AG04449 (cell line): ENCODE measurements around the gene MX1.

ENCODE experiments used
- CTCF ChIA-PET: fragments of 350-600 bp; formaldehyde crosslinking; extraction: SDS; loops from one replicate; lab custom pipeline; 2021; ENCODE audit warnings: antibody characterized with exemption; lab: Yijun Ruan, JAX
- POLR2A ChIA-PET: fragments of 400-600, 350-600 bp; formaldehyde crosslinking; extraction: SDS; loops from one replicate; lab custom pipeline; 2020; ENCODE audit warnings: antibody characterized with exemption, inconsistent platforms; lab: Yijun Ruan, JAX
- DNase-seq: peaks from one replicate; pipeline ENCODE4 v3.0.0-alpha.2; 2010; ENCODE audit warnings: low read depth, low spot score
- H3K4me3 ChIP-seq: 2 replicates; pipeline ENCODE4 v1.5.1; 2011; ENCODE audit warnings: low read depth, mild to moderate bottlenecking, control low read depth, low read length
- CTCF ChIP-seq: IDR thresholded peaks from one replicate; pipeline ENCODE4 v1.5.1; 2011; ENCODE audit warnings: mild to moderate bottlenecking, moderate library complexity, low read length, control low read depth, inconsistent platforms; ENCODE audit not compliant: insufficient read depth; ENCODE audit errors: missing control alignments

MX1 gene

DNA sequence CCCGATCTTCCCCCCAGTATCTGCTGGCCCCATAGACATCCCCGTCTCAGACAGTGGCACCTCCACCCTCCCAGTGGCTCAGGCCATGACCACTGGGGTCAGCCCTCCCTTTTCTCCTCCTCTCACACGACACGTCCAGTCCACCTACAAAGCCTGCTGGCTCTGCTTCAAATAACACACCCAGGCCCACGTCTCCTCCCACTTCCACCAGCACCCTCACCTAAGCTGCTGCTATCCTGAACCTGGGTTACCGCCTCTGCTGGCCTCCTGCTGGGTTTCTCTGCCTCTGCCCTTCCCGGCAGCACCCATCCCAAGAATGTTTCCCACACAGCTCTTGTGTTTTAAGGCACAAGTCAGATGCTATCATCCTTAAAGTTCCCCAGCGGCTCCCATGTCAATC is 38.2 kb upstream of the MX1 start:
- TF ChIP-seq CTCF: no peak
- POLR2A ChIA-PET: no interaction called here
- CTCF ChIA-PET: no interaction called here

GRCh38 chr21:41388259-41388658 is 37.8 kb upstream of the MX1 start:
- DNase-seq: no peak
- POLR2A ChIA-PET: no interaction called here

More for the DNA sequence above, 38.2 kb upstream of the MX1 start:
- no peak for DNase-seq
- no peak overlapping the region for H3K4me3 ChIP-seq

DNA sequence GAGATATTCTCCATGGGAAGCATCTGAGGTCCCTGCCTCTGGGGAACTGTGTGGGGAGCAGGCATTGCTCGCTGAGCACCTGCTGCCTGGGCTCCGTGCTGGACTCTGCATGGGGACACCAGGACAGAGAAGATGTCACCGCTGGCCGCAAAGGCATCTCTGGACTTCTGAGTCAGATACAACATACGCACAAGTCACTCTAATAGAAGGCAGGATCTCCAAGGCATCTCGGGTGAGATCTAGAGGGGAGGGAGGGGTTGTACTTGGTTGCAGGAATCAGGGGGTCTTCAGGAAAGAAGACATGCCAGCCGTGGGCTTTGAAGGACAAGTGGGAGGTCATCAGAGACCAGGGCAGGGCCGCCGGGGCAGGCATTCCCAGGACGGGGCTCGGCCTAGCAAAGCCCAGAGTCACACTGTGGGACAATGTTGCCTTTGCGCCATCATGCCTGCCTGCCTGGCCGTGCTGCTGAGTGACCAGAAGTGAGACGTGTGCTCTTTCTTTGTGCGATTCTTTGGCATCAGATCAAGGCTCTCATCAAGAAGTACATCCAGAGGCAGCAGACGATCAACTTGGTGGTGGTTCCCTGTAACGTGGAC is 35.9 kb upstream of the MX1 start:
- H3K4me3 ChIP-seq: no peak overlapping the region
- DNase-seq: no peak
- ChIA-PET CTCF (no interaction called here), POLR2A (no interaction called here)
- no peak for TF ChIP-seq CTCF

More at GRCh38 chr21:41388259-41388658, 37.8 kb upstream of the MX1 start:
- CTCF ChIA-PET: no interaction called here
- H3K4me3 ChIP-seq: no peak overlapping the region
- no peak for TF ChIP-seq CTCF

GRCh38 chr21:41393876-41394465 is 32.1 kb upstream of the MX1 start:
- no peak for TF ChIP-seq CTCF
- CTCF ChIA-PET: no interaction called here
- no peak overlapping the region for H3K4me3 ChIP-seq
- DNase-seq: no peak
- POLR2A ChIA-PET: no interaction called here

GRCh38 chr21:41396558-41397075 is 29.4 kb upstream of the MX1 start:
- no peak overlapping the region for H3K4me3 ChIP-seq
- no peak for TF ChIP-seq CTCF
- POLR2A ChIA-PET: no interaction called here
- CTCF ChIA-PET: no interaction called here
- no peak for DNase-seq

GRCh38 chr21:41397471-41397891 is 28.6 kb upstream of the MX1 start:
- TF ChIP-seq CTCF: no peak
- H3K4me3 ChIP-seq: no peak overlapping the region
- ChIA-PET POLR2A (no interaction called here), CTCF (no interaction called here)
- no peak for DNase-seq
